Measurements from ENCODE around the gene ARRB1. TPM values are rescaled to one million over a fixed set of nuclear protein-coding genes. Genes with fewer than 3 reads are reported as not detected.
"Not testable (repeated sequence)": the region's sequence is repeated elsewhere in the genome, so short reads cannot be mapped to it uniquely, and the experiment has no call there.

ARRB1 gene
- total RNA-seq: 24.6 TPM
- long read RNA-seq, transcript ARRB1-201 (15 exons, 1,895 nt): minor isoform, 6 of 33 reads
- long read RNA-seq, transcript ARRB1-202 (16 exons, 3,336 nt): major isoform, 16 of 33 reads
- long read RNA-seq, partial matches to known transcripts: 0 of 33 reads
- long read RNA-seq, other reads (novel, unspliced or antisense): 11 of 33 reads

GRCh38 chr11:75351541-75351790, at the start of gene ARRB1:
Gene ARRB1 (minus strand): TSS chr11:75351661. CDS start chr11:75351607, 54 bp downstream.
- intact Hi-C loops (cut with DNase I): no loop called here

GRCh38 chr11:75400146-75400865, 48.8 kb upstream of the ARRB1 start:
- ATAC-seq (ENCODE audit: poor library complexity): peak; percentile 16
- no peak for DNase-seq
- intact Hi-C loops (cut with DNase I): no loop called here

More at GRCh38 chr11:75351541-75351790, at the start of gene ARRB1:
- peak; percentile 82 for ATAC-seq (ENCODE audit: poor library complexity)
- DNase-seq: no peak

- peak; percentile 98 for ATAC-seq (ENCODE audit: poor library complexity)
- intact Hi-C loops (cut with DNase I): no loop called here
- DNase-seq: peak; percentile 96
Measured at GRCh38 chr11:75399344-75400145, 48.1 kb upstream of the ARRB1 start, which contains the start of gene RPS3. Gene RPS3 (plus strand): TSS chr11:75399518. CDS start chr11:75399548, 30 bp downstream.

GRCh38 chr11:75398906-75399305, 47.4 kb upstream of the ARRB1 start:
- intact Hi-C loops (cut with DNase I): no loop called here
- DNase-seq (no peak), ATAC-seq (ENCODE audit: poor library complexity) (peak; percentile 1)

GRCh38 chr11:75394085-75394840, 42.8 kb upstream of the ARRB1 start:
- no peak for DNase-seq
- ATAC-seq (ENCODE audit: poor library complexity): no peak
- intact Hi-C loops (cut with DNase I): no loop called here

- DNase-seq (no peak), ATAC-seq (ENCODE audit: poor library complexity) (no peak)
- intact Hi-C loops (cut with DNase I): loop anchor here (5.0 kb wide), 1 partner anchor 142 kb away; no protein-coding TSS in a partner anchor
Measured at GRCh38 chr11:75389925-75390324, 38.5 kb upstream of the ARRB1 start.

GRCh38 chr11:75389276-75389605, 37.8 kb upstream of the ARRB1 start:
- intact Hi-C loops (cut with DNase I): loop anchor here (5.0 kb wide), 1 partner anchor 143 kb away; no protein-coding TSS in a partner anchor
- no peak for ATAC-seq (ENCODE audit: poor library complexity)
- no peak for DNase-seq

GRCh38 chr11:75388386-75389275, 37.2 kb upstream of the ARRB1 start:
- intact Hi-C loops (cut with DNase I): loop anchor here (5.0 kb wide), 1 partner anchor 144 kb away; no protein-coding TSS in a partner anchor
- peak; percentile 73 for DNase-seq
- peak; percentile 80 for ATAC-seq (ENCODE audit: poor library complexity)

GRCh38 chr11:75387736-75388294, 36.4 kb upstream of the ARRB1 start:
- DNase-seq (no peak), ATAC-seq (ENCODE audit: poor library complexity) (no peak)
- intact Hi-C loops (cut with DNase I): loop anchor here (5.0 kb wide), 1 partner anchor 144 kb away; no protein-coding TSS in a partner anchor

GRCh38 chr11:75386942-75387630, 35.6 kb upstream of the ARRB1 start:
- intact Hi-C loops (cut with DNase I): loop anchor here (5.0 kb wide), 1 partner anchor 145 kb away; no protein-coding TSS in a partner anchor
- DNase-seq (no peak), ATAC-seq (ENCODE audit: poor library complexity) (no peak)

- intact Hi-C loops (cut with DNase I): loop anchor here (1.0 to 5.0 kb wide), 3 partner anchors 56 to 148 kb away; no protein-coding TSS in a partner anchor
- ATAC-seq (ENCODE audit: poor library complexity): peak; percentile 91
- peak; percentile 91 for DNase-seq
Measured at GRCh38 chr11:75384438-75385080, 33.1 kb upstream of the ARRB1 start.

GRCh38 chr11:75383246-75383645, 31.8 kb upstream of the ARRB1 start:
- ATAC-seq (ENCODE audit: poor library complexity): no peak
- DNase-seq: no peak
- intact Hi-C loops (cut with DNase I): no loop called here

- DNase-seq: no peak
- intact Hi-C loops (cut with DNase I): no loop called here
- peak; percentile 73 for ATAC-seq (ENCODE audit: poor library complexity)
Measured at GRCh38 chr11:75380716-75381420, 29.4 kb upstream of the ARRB1 start.

- ATAC-seq (ENCODE audit: poor library complexity) (no peak), DNase-seq (no peak)
- intact Hi-C loops (cut with DNase I): no loop called here
Measured at GRCh38 chr11:75380245-75380644, 28.8 kb upstream of the ARRB1 start.

GRCh38 chr11:75378776-75379175, 27.3 kb upstream of the ARRB1 start:
- ATAC-seq (ENCODE audit: poor library complexity); DNase-seq; intact Hi-C loops (cut with DNase I): not testable (repeated sequence)

- intact Hi-C loops (cut with DNase I): no loop called here
- no peak for ATAC-seq (ENCODE audit: poor library complexity)
- no peak for DNase-seq
Measured at GRCh38 chr11:75376175-75376574, 24.7 kb upstream of the ARRB1 start.
